Measurements from ENCODE around the gene RBM22.

GRCh38 chr5:150740992-150741391, 40.1 kb upstream of the RBM22 start:
- TF ChIP-seq CTCF (IDR thresholded peaks at IDR 0.05; ENCODE audit: poor library complexity) (no peak), EZH2 (IDR thresholded peaks at IDR 0.05; ENCODE audit: borderline replicate concordance) (no peak), EZH2phosphoT487 (IDR thresholded peaks at IDR 0.05; ENCODE audit: low read depth, severe bottlenecking, unreplicated experiment) (no peak)
